Right lobe of liver (tissue), 6 donors: ENCODE data around the gene MYPN. TPM values are rescaled to one million over a fixed set of nuclear protein-coding genes. Genes with fewer than 3 reads are reported as not detected.
"Not testable (repeated sequence)": the region's sequence is repeated elsewhere in the genome, so short reads cannot be mapped to it uniquely, and the experiment has no call there.

ENCODE experiments used
- ATAC-seq, 4 donors: fragments of 200-7000 bp; cut with Tn5 transposase; one replicate each; pipeline ENCODE4 v1.9.1; 2020; ENCODE audit warnings: mild to moderate bottlenecking in 4 of 4, moderate library complexity in 4 of 4
- DNase-seq, 3 donors: peaks; one replicate each; pipeline ENCODE4 v3.0.0-alpha.2; 2020
- H3K27ac ChIP-seq, 3 donors: fragments of 200-600 bp; one replicate each; pipeline ENCODE4 v1.8.0; 2022
- H3K27me3 ChIP-seq, 2 donors: fragments of 200-600 bp; one replicate each; pipeline ENCODE4 v1.8.0; 2022
- H3K36me3 ChIP-seq, 4 donors: fragments of 200-600 bp; sonication (generic) in 1 of 4; one replicate each; pipeline versions ENCODE4 v1.5.1 to v1.8.0; 2017 to 2022; ENCODE audit warnings: control low read depth in 1 of 4
- H3K4me1 ChIP-seq, 4 donors: fragments of 200-600 bp; sonication (generic) in 1 of 4; one replicate each; pipeline versions ENCODE4 v1.5.1 to v1.8.0; 2017 to 2022; ENCODE audit warnings: control low read depth in 1 of 4
- H3K4me3 ChIP-seq, 3 donors: fragments of 200-600 bp; one replicate each; pipeline ENCODE4 v1.8.0; 2022
- H3K9me3 ChIP-seq, 4 donors: fragments of 200-600 bp; sonication (generic) in 1 of 4; one replicate each; pipeline versions ENCODE4 v1.5.1 to v1.8.0; 2017 to 2022; ENCODE audit warnings: control low read depth in 1 of 4
- CTCF ChIP-seq, 4 donors: fragments of 200-600 bp in 3 of 4; fragments of 450-650 bp in 1 of 4; IDR thresholded peaks; one replicate each; pipeline versions ENCODE4 v1.5.1 to v1.8.0; 2016 to 2022; ENCODE audit warnings: antibody characterized with exemption in 4 of 4, mild to moderate bottlenecking in 2 of 4
- POLR2A ChIP-seq: fragments of 450-650 bp; IDR thresholded peaks from one replicate; pipeline ENCODE4 v1.6.1; 2017; ENCODE audit warnings: antibody characterized with exemption, mild to moderate bottlenecking
- WGBS: methylation state at CpG from one replicate; pipeline ENCODE4 v1.1.6; 2018; ENCODE audit warnings: low coverage, low lambda C conversion rate; ENCODE audit not compliant: insufficient coverage; ENCODE audit errors: missing lambda C conversion rate; 5-methylcytosine and 5-hydroxymethylcytosine counted together
- intact Hi-C, 2 donors: fragments of 100-400 bp; cut with DNase I; formaldehyde crosslinking; loops; one replicate each; pipeline versions ENCODE4 v1.11.2 to v1.14.1; 2022
- total RNA-seq, 6 experiments: library from RNA; depleted of rRNA in 2 of 6; stranded (reverse); fragments of >200 nt in 2 of 6; fragmentation: NEBNext Ultra II Directional in 3 of 6; extraction: Animal tissue kit (Norgen Biotek cat#: 25700) in 3 of 6; gene quantifications; one replicate each; pipeline versions ENCODE4 v1.1.0 to v1.2.4, GENCODE V29; 2016 to 2023
- donor health status: DM: no; HTN: yes; CAD: no.
- donor health status: DM: no; HTN: no; CAD: no.
- donor health status: DM: no; HTN: no; CAD: no.
- donor health status: DM: no; HTN: yes; CAD: no.
- donor health status: DM: no; HTN: yes; CAD: no.

MYPN gene
- total RNA-seq, 6 experiments from 2014 or later = 0.07 to 0.31 (median 0.10) TPM; not detected in 2

GRCh38 chr10:68238371-68238770, 129.1 kb downstream of the MYPN start:
- Histone ChIP-seq H3K9me3 (no peaks in the 10 kb centered on the region), H3K36me3 (no peaks in the 10 kb centered on the region), H3K27ac (no peak overlapping the region), H3K27me3 (no peaks in the 10 kb centered on the region), H3K4me3 (no peak overlapping the region), H3K4me1 (no peaks in the 10 kb centered on the region)
- ATAC-seq (no peak), DNase-seq (no peak)
- no peak for TF ChIP-seq CTCF (IDR thresholded peaks at IDR 0.05)
- no peak for TF ChIP-seq POLR2A
- intact Hi-C loops = no loop called here
- 81% methylated on average over 5 of the region's 6 CpGs for WGBS

GRCh38 chr10:68239069-68239468, 129.8 kb downstream of the MYPN start:
- DNase-seq (no peak), ATAC-seq (no peak)
- no peak overlapping the region for H3K4me3 ChIP-seq
- H3K4me1 ChIP-seq = no peaks in the 10 kb centered on the region
- 91% methylated on average over 4 of the region's 5 CpGs for WGBS
- no peaks in the 10 kb centered on the region for H3K27me3 ChIP-seq
- no peaks in the 10 kb centered on the region for H3K9me3 ChIP-seq
- TF ChIP-seq CTCF (IDR thresholded peaks at IDR 0.05) (no peak), POLR2A (no peak)
- H3K36me3 ChIP-seq = no peaks in the 10 kb centered on the region
- H3K27ac ChIP-seq = no peak overlapping the region
- intact Hi-C loops = no loop called here

GRCh38 chr10:68239596-68240150, 130.4 kb downstream of the MYPN start:
- no peak for TF ChIP-seq POLR2A
- TF ChIP-seq CTCF (IDR thresholded peaks at IDR 0.05) = no peak
- DNase-seq (no peak), ATAC-seq (no peak)
- H3K27me3 ChIP-seq = no peaks in the 10 kb centered on the region
- 82% methylated on average over 5 of the region's 5 CpGs for WGBS
- H3K9me3 ChIP-seq = no peaks in the 10 kb centered on the region
- no peak overlapping the region for H3K27ac ChIP-seq
- H3K36me3 ChIP-seq = no peaks in the 10 kb centered on the region
- H3K4me3 ChIP-seq = no peak overlapping the region
- intact Hi-C loops = no loop called here
- no peaks in the 10 kb centered on the region for H3K4me1 ChIP-seq

- intact Hi-C loops = no loop called here
- Histone ChIP-seq H3K36me3 (no peaks in the 10 kb centered on the region), H3K9me3 (no peaks in the 10 kb centered on the region), H3K4me1 (no peaks in the 10 kb centered on the region), H3K4me3 (no peak overlapping the region), H3K27me3 (no peaks in the 10 kb centered on the region), H3K27ac (no peak overlapping the region)
- no peak for ATAC-seq
- WGBS = 71% methylated on average over 2 of the region's 2 CpGs
- TF ChIP-seq POLR2A (no peak), CTCF (IDR thresholded peaks at IDR 0.05) (no peak)
- DNase-seq = no peak
Observed at GRCh38 chr10:68242051-68242450, 132.8 kb downstream of the MYPN start.

- intact Hi-C loops, H3K27me3 ChIP-seq, H3K27ac ChIP-seq, H3K9me3 ChIP-seq, DNase-seq, H3K4me3 ChIP-seq, ATAC-seq, H3K36me3 ChIP-seq, H3K4me1 ChIP-seq: not testable (repeated sequence)
- 93% methylated on average over 2 of the region's 7 CpGs for WGBS
Observed at GRCh38 chr10:68246397-68246796, 137.1 kb downstream of the MYPN start.
